ENCODE measurements around the gene NHS.

The NHS gene

GRCh38 chrX:17629519-17629918 lies 254.5 kb downstream of the NHS start:
- DNase-seq = no peak
- Mint-ChIP-seq H3K36me3 (ENCODE audit: insufficient read depth) (no peaks in the 10 kb centered on the region), H3K27ac (no peak overlapping the region), H3K4me1 (ENCODE audit: low read depth in 2 of 2) (no peaks in the 10 kb centered on the region), H3K4me3 (no peak overlapping the region), H3K9me3 (no peaks in the 10 kb centered on the region), H3K27me3 (no peaks in the 10 kb centered on the region)
- no peak for ATAC-seq (replicated peaks)

GRCh38 chrX:17631647-17632046 lies 256.6 kb downstream of the NHS start:
- Mint-ChIP-seq H3K36me3 (ENCODE audit: insufficient read depth) (no peaks in the 10 kb centered on the region), H3K4me3 (no peak overlapping the region), H3K9me3 (no peaks in the 10 kb centered on the region), H3K27me3 (no peaks in the 10 kb centered on the region), H3K4me1 (ENCODE audit: low read depth in 2 of 2) (no peaks in the 10 kb centered on the region), H3K27ac (no peak overlapping the region)
- ATAC-seq (replicated peaks) (no peak), DNase-seq (no peak)

GRCh38 chrX:17632942-17633341 lies 257.9 kb downstream of the NHS start:
- DNase-seq (no peak), ATAC-seq (replicated peaks) (peak; percentile 41)
- Mint-ChIP-seq H3K4me3 (peak overlapping the region; percentile 7 to 74), H3K27ac (peak overlapping the region in 1 of 2 donors; percentile 82), H3K36me3 (ENCODE audit: insufficient read depth) (no peaks in the 10 kb centered on the region), H3K27me3 (no peaks in the 10 kb centered on the region), H3K4me1 (ENCODE audit: low read depth in 2 of 2) (no peaks in the 10 kb centered on the region), H3K9me3 (no peaks in the 10 kb centered on the region)

GRCh38 chrX:17633546-17633945 lies 258.5 kb downstream of the NHS start:
- Mint-ChIP-seq H3K36me3 (ENCODE audit: insufficient read depth) (no peaks in the 10 kb centered on the region), H3K9me3 (no peaks in the 10 kb centered on the region), H3K27me3 (no peaks in the 10 kb centered on the region), H3K4me1 (ENCODE audit: low read depth in 2 of 2) (no peaks in the 10 kb centered on the region), H3K4me3 (peak overlapping the region; percentile 7 to 74), H3K27ac (peak overlapping the region in 1 of 2 donors; percentile 82)
- no peak for DNase-seq
- no peak for ATAC-seq (replicated peaks)

- no peak overlapping the region for H3K27ac Mint-ChIP-seq
- no peak for ATAC-seq (replicated peaks)
Measured at GRCh38 chrX:17634542-17635207, 259.7 kb downstream of the NHS start.

GRCh38 chrX:17635231-17635630 lies 260.2 kb downstream of the NHS start:
- H3K36me3 Mint-ChIP-seq (ENCODE audit: insufficient read depth) = no peaks in the 10 kb centered on the region
- DNase-seq (no peak), ATAC-seq (replicated peaks) (no peak)
- no peaks in the 10 kb centered on the region for H3K4me1 Mint-ChIP-seq (ENCODE audit: low read depth in 2 of 2)
- H3K9me3 Mint-ChIP-seq = no peaks in the 10 kb centered on the region
- H3K4me3 Mint-ChIP-seq = no peak overlapping the region
- H3K27me3 Mint-ChIP-seq = no peaks in the 10 kb centered on the region
- H3K27ac Mint-ChIP-seq = no peak overlapping the region

More at GRCh38 chrX:17634542-17635207, 259.7 kb downstream of the NHS start:
- Mint-ChIP-seq H3K4me1 (ENCODE audit: low read depth in 2 of 2) (no peaks in the 10 kb centered on the region), H3K4me3 (no peak overlapping the region), H3K36me3 (ENCODE audit: insufficient read depth) (no peaks in the 10 kb centered on the region), H3K9me3 (no peaks in the 10 kb centered on the region), H3K27me3 (no peaks in the 10 kb centered on the region)
- no peak for DNase-seq

GRCh38 chrX:17637235-17637634 lies 262.2 kb downstream of the NHS start:
- Mint-ChIP-seq H3K4me1 (ENCODE audit: low read depth in 2 of 2) (no peaks in the 10 kb centered on the region), H3K27me3 (no peaks in the 10 kb centered on the region), H3K9me3 (no peaks in the 10 kb centered on the region), H3K4me3 (no peak overlapping the region), H3K27ac (no peak overlapping the region), H3K36me3 (ENCODE audit: insufficient read depth) (no peaks in the 10 kb centered on the region)
- ATAC-seq (replicated peaks) (no peak), DNase-seq (no peak)

- H3K9me3 Mint-ChIP-seq = no peaks in the 10 kb centered on the region
- no peak for DNase-seq
- no peaks in the 10 kb centered on the region for H3K4me1 Mint-ChIP-seq (ENCODE audit: low read depth in 2 of 2)
- no peak for ATAC-seq (replicated peaks)
- H3K27me3 Mint-ChIP-seq = no peaks in the 10 kb centered on the region
- H3K36me3 Mint-ChIP-seq (ENCODE audit: insufficient read depth) = no peaks in the 10 kb centered on the region
- no peak overlapping the region for H3K4me3 Mint-ChIP-seq
- H3K27ac Mint-ChIP-seq = no peak overlapping the region
Measured at GRCh38 chrX:17638731-17639130, 263.7 kb downstream of the NHS start.

GRCh38 chrX:17642891-17643290 lies 267.9 kb downstream of the NHS start:
- no peaks in the 10 kb centered on the region for H3K27me3 Mint-ChIP-seq
- H3K9me3 Mint-ChIP-seq = no peaks in the 10 kb centered on the region
- H3K36me3 Mint-ChIP-seq (ENCODE audit: insufficient read depth) = no peaks in the 10 kb centered on the region
- ATAC-seq (replicated peaks) (no peak), DNase-seq (no peak)
- H3K27ac Mint-ChIP-seq = no peak overlapping the region
- H3K4me3 Mint-ChIP-seq = no peak overlapping the region
- H3K4me1 Mint-ChIP-seq (ENCODE audit: low read depth in 2 of 2) = no peaks in the 10 kb centered on the region

- H3K36me3 Mint-ChIP-seq (ENCODE audit: insufficient read depth) = no peaks in the 10 kb centered on the region
- H3K9me3 Mint-ChIP-seq = no peaks in the 10 kb centered on the region
- H3K27me3 Mint-ChIP-seq = no peaks in the 10 kb centered on the region
- ATAC-seq (replicated peaks) (no peak), DNase-seq (no peak)
- H3K4me3 Mint-ChIP-seq = no peak overlapping the region
- H3K27ac Mint-ChIP-seq = no peak overlapping the region
- no peaks in the 10 kb centered on the region for H3K4me1 Mint-ChIP-seq (ENCODE audit: low read depth in 2 of 2)
Measured at GRCh38 chrX:17643528-17643927, 268.5 kb downstream of the NHS start.

GRCh38 chrX:17644001-17644400 lies 269.0 kb downstream of the NHS start:
- no peaks in the 10 kb centered on the region for H3K27me3 Mint-ChIP-seq
- ATAC-seq (replicated peaks) = no peak

GRCh38 chrX:17654116-17654515 lies 279.1 kb downstream of the NHS start:
- peak; percentile 80 for ATAC-seq (replicated peaks)
- Mint-ChIP-seq H3K36me3 (ENCODE audit: insufficient read depth) (no peaks in the 10 kb centered on the region), H3K27ac (no peak overlapping the region), H3K4me1 (ENCODE audit: low read depth in 2 of 2) (peaks cover 6 to 13% of the 10 kb centered on the region in 2 donors), H3K9me3 (no peaks in the 10 kb centered on the region), H3K27me3 (peaks cover 6 to 16% of the 10 kb centered on the region in 2 donors), H3K4me3 (peak overlapping the region in 1 of 2 donors; percentile 14)
- DNase-seq = peak; percentile 6 to 19 (median 16)

More at GRCh38 chrX:17644001-17644400, 269.0 kb downstream of the NHS start:
- no peak overlapping the region for H3K4me3 Mint-ChIP-seq
- no peaks in the 10 kb centered on the region for H3K9me3 Mint-ChIP-seq
- no peak for DNase-seq
- H3K4me1 Mint-ChIP-seq (ENCODE audit: low read depth in 2 of 2) = no peaks in the 10 kb centered on the region
- no peaks in the 10 kb centered on the region for H3K36me3 Mint-ChIP-seq (ENCODE audit: insufficient read depth)
- no peak overlapping the region for H3K27ac Mint-ChIP-seq

GRCh38 chrX:17655211-17656034 lies 280.4 kb downstream of the NHS start:
- Mint-ChIP-seq H3K27me3 (peaks cover 6 to 16% of the 10 kb centered on the region in 2 donors), H3K4me3 (peak overlapping the region; percentile 80 to 81), H3K9me3 (no peaks in the 10 kb centered on the region), H3K4me1 (ENCODE audit: low read depth in 2 of 2) (peaks cover 6 to 13% of the 10 kb centered on the region in 2 donors), H3K27ac (no peak overlapping the region), H3K36me3 (ENCODE audit: insufficient read depth) (no peaks in the 10 kb centered on the region)
- peak; percentile 27 for ATAC-seq (replicated peaks)
- DNase-seq = no peak

- no peaks in the 10 kb centered on the region for H3K9me3 Mint-ChIP-seq
- H3K27me3 Mint-ChIP-seq = peaks cover 6 to 16% of the 10 kb centered on the region in 2 donors
- H3K27ac Mint-ChIP-seq = no peak overlapping the region
- H3K36me3 Mint-ChIP-seq (ENCODE audit: insufficient read depth) = no peaks in the 10 kb centered on the region
- H3K4me1 Mint-ChIP-seq (ENCODE audit: low read depth in 2 of 2) = peaks cover 6 to 13% of the 10 kb centered on the region in 2 donors
- ATAC-seq (replicated peaks) (no peak), DNase-seq (no peak)
- peak overlapping the region; percentile 80 to 81 for H3K4me3 Mint-ChIP-seq
Measured at GRCh38 chrX:17656035-17656418, 281.0 kb downstream of the NHS start.

Measured in effector memory CD8-positive, alpha-beta T cell (primary cell).